Astrocyte (in vitro differentiated cells and primary cell): ENCODE measurements around the gene EPHB1.

ENCODE experiments used
- EZH2 ChIP-seq: IDR thresholded peaks from 2 replicates; pipeline ENCODE4 v1.6.1; 2012; ENCODE audit warnings: mild to moderate bottlenecking, low read length, inconsistent platforms; ENCODE audit not compliant: insufficient read depth
- TF ChIP-seq, protein P1 (sequence below): IDR thresholded peaks from 2 replicates; pipeline ENCODE4 v1.5.1; 2011; ENCODE audit warnings: low read depth, mild to moderate bottlenecking, inconsistent platforms, low read length, moderate library complexity; ENCODE audit not compliant: insufficient read depth

GRCh38 chr3:135075157-135075556 lies 280.1 kb downstream of the EPHB1 start:
- TF ChIP-seq, protein P1, sequence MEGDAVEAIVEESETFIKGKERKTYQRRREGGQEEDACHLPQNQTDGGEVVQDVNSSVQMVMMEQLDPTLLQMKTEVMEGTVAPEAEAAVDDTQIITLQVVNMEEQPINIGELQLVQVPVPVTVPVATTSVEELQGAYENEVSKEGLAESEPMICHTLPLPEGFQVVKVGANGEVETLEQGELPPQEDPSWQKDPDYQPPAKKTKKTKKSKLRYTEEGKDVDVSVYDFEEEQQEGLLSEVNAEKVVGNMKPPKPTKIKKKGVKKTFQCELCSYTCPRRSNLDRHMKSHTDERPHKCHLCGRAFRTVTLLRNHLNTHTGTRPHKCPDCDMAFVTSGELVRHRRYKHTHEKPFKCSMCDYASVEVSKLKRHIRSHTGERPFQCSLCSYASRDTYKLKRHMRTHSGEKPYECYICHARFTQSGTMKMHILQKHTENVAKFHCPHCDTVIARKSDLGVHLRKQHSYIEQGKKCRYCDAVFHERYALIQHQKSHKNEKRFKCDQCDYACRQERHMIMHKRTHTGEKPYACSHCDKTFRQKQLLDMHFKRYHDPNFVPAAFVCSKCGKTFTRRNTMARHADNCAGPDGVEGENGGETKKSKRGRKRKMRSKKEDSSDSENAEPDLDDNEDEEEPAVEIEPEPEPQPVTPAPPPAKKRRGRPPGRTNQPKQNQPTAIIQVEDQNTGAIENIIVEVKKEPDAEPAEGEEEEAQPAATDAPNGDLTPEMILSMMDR: no peak
- no peak for TF ChIP-seq EZH2
